DND-41 (cell line): ENCODE data around the gene TTC4.

Experiments used
- ATAC-seq: fragments of 200-7000 bp; cut with Tn5 transposase; 3 replicates; pipeline ENCODE4 v1.9.1; 2021; ENCODE audit warnings: low read depth; ENCODE audit not compliant: insufficient read depth
- DNase-seq: peaks from one replicate; pipeline ENCODE4 v3.0.0-alpha.2; 2020
- H2AFZ ChIP-seq: 2 replicates; pipeline ENCODE4 v1.6.0; 2012; ENCODE audit warnings: low read depth, low read length
- H3K27ac ChIP-seq: 2 replicates; pipeline ENCODE4 v1.5.1; 2012; ENCODE audit warnings: low read length, inconsistent platforms
- H3K27me3 ChIP-seq: fragments of 200-600 bp; sonication (generic); 2 replicates; pipeline ENCODE4 v1.6.0; 2012; ENCODE audit warnings: low read length, mild to moderate bottlenecking, inconsistent platforms; ENCODE audit not compliant: insufficient read depth, poor library complexity
- H3K36me3 ChIP-seq: 2 replicates; pipeline ENCODE4 v1.5.1; 2012; ENCODE audit warnings: low read length, inconsistent platforms; ENCODE audit not compliant: insufficient read depth
- H3K4me1 ChIP-seq: 2 replicates; pipeline ENCODE4 v1.5.1; 2012; ENCODE audit warnings: mild to moderate bottlenecking, low read length; ENCODE audit not compliant: insufficient read depth
- H3K4me2 ChIP-seq: 2 replicates; pipeline ENCODE4 v1.6.0; 2012; ENCODE audit warnings: mild to moderate bottlenecking, moderate library complexity, low read length, inconsistent platforms; ENCODE audit not compliant: insufficient read depth
- H3K4me3 ChIP-seq, 2 experiments: fragments of 200-600 bp in 1 of 2; shearing (Covaris generic) in 1 of 2; 2 replicates each; pipeline ENCODE4 v1.5.1; 2012 to 2016; ENCODE audit warnings: inconsistent platforms in 2 of 2, low read length in 2 of 2, mild to moderate bottlenecking in 2 of 2, low read depth in 1 of 2, moderate library complexity in 1 of 2
- H3K79me2 ChIP-seq: 2 replicates; pipeline ENCODE4 v1.6.0; 2012; ENCODE audit warnings: low read length, inconsistent platforms; ENCODE audit not compliant: insufficient read depth
- H3K9ac ChIP-seq: 2 replicates; pipeline ENCODE4 v1.6.0; 2012; ENCODE audit warnings: low read depth, mild to moderate bottlenecking, inconsistent platforms, low read length, moderate library complexity
- H3K9me3 ChIP-seq: 2 replicates; pipeline ENCODE4 v1.5.1; 2012; ENCODE audit warnings: low read length, moderate library complexity, mild to moderate bottlenecking, inconsistent platforms; ENCODE audit not compliant: insufficient read depth, severe bottlenecking
- H4K20me1 ChIP-seq: 2 replicates; pipeline ENCODE4 v1.6.0; 2012; ENCODE audit warnings: low read length; ENCODE audit not compliant: insufficient read depth
- CTCF ChIP-seq: IDR thresholded peaks from 2 replicates; pipeline ENCODE4 v1.5.1; 2012; ENCODE audit warnings: borderline replicate concordance, low read length, moderate library complexity, mild to moderate bottlenecking; ENCODE audit not compliant: poor library complexity, severe bottlenecking; ENCODE audit errors: extremely low read depth
- EZH2 ChIP-seq: IDR thresholded peaks from 3 replicates; pipeline ENCODE4 v1.6.1; 2012; ENCODE audit warnings: borderline replicate concordance, low read depth, mild to moderate bottlenecking, moderate library complexity, low read length, inconsistent platforms; ENCODE audit not compliant: severe bottlenecking

The TTC4 gene

DNA sequence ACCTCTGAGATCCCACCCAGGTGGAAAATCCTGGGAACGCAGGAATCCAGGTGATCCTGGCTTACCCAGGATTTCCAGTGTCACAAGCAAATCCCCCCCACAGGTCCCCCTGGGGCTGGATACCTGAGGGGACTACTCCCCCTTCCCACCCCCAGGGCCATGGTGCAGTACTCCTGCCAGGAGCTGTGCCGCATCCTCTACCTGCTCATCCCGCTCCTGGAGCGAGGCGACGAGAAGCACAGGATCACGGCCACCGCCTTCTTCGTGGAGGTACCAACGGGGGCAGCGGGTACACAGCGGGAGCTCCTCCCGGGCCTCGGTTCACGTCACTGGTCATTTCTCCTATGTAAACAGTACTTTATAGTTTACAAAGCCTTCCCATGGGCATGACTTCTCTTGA lies 20.4 kb upstream of the TTC4 start:
- ATAC-seq (no peak), DNase-seq (no peak)
- Histone ChIP-seq H4K20me1 (no peaks in the 10 kb centered on the region), H3K9ac (no peak overlapping the region), H3K27me3 (peaks cover 14% of the 10 kb centered on the region), H3K27ac (no peak overlapping the region), H3K36me3 (no peaks in the 10 kb centered on the region), H3K79me2 (no peaks in the 10 kb centered on the region), H3K4me3 (no peak overlapping the region), H3K4me1 (no peaks in the 10 kb centered on the region), H2AFZ (no peak overlapping the region), H3K9me3 (no peaks in the 10 kb centered on the region), H3K4me2 (no peak overlapping the region)
- TF ChIP-seq EZH2, result no peak
- TF ChIP-seq CTCF, result no peak

DNA sequence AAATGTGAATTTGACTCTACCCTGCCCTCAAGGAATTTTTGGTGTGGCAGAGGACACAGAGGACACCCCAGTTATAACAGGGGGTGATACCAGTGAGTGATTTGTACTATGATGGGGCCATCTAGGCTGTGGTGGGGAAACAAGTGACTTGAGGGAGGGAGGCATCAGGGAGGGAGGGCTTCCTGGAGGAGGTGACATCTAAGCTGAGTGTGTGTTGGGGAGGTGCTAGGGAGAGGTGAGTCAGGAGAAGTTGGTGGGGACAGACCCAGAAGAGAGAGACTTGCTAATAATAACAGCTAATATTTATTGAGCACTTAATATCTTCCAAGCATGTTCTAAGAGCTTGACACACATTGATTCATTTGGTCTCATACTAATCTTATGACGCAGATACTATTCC lies 19.9 kb upstream of the TTC4 start:
- H3K4me1 ChIP-seq, result no peaks in the 10 kb centered on the region
- H3K27me3 ChIP-seq, result peaks cover 12% of the 10 kb centered on the region
- no peak overlapping the region for H3K27ac ChIP-seq
- H3K9ac ChIP-seq, result no peak overlapping the region
- H3K79me2 ChIP-seq, result no peaks in the 10 kb centered on the region
- ATAC-seq, result no peak
- H4K20me1 ChIP-seq, result no peaks in the 10 kb centered on the region
- no peak overlapping the region for H3K4me3 ChIP-seq
- H3K36me3 ChIP-seq, result no peaks in the 10 kb centered on the region
- no peak overlapping the region for H2AFZ ChIP-seq
- no peak for TF ChIP-seq CTCF
- no peak for TF ChIP-seq EZH2
- no peaks in the 10 kb centered on the region for H3K9me3 ChIP-seq
- DNase-seq, result no peak
- H3K4me2 ChIP-seq, result no peak overlapping the region

DNA sequence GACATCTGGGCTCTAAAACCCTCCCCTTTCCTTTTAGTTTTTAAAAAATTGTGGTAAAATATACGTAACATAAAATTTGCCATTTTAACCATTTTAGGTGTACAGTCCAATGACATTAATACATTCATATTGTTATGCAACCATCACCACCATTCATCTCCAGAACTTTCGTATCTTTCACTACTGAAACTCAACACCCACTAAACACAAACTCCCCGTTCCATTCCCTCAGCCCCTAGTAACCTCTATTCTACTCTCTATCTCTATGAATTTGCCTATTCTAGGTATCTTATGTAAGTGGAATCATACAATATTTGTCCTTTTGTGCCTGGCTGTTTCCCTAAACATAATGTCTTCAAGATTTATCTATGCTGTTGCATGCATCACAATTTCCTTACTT lies 19.4 kb upstream of the TTC4 start:
- H3K9me3 ChIP-seq, result no peaks in the 10 kb centered on the region
- ATAC-seq (no peak), DNase-seq (no peak)
- no peak overlapping the region for H2AFZ ChIP-seq
- no peak overlapping the region for H3K27ac ChIP-seq
- peaks cover 7% of the 10 kb centered on the region for H3K27me3 ChIP-seq
- H3K4me1 ChIP-seq, result no peaks in the 10 kb centered on the region
- H4K20me1 ChIP-seq, result no peaks in the 10 kb centered on the region
- H3K79me2 ChIP-seq, result no peaks in the 10 kb centered on the region
- H3K4me2 ChIP-seq, result no peak overlapping the region
- H3K9ac ChIP-seq, result no peak overlapping the region
- no peaks in the 10 kb centered on the region for H3K36me3 ChIP-seq
- H3K4me3 ChIP-seq, result no peak overlapping the region
- no peak for TF ChIP-seq CTCF
- no peak for TF ChIP-seq EZH2

- peaks cover 6% of the 10 kb centered on the region for H3K27me3 ChIP-seq
- DNase-seq (no peak), ATAC-seq (no peak)
- H3K27ac ChIP-seq, result no peak overlapping the region
- H3K79me2 ChIP-seq, result no peaks in the 10 kb centered on the region
- no peak overlapping the region for H3K4me3 ChIP-seq
- H3K9me3 ChIP-seq, result no peaks in the 10 kb centered on the region
- H3K36me3 ChIP-seq, result no peaks in the 10 kb centered on the region
- TF ChIP-seq CTCF (no peak), EZH2 (no peak)
- no peaks in the 10 kb centered on the region for H4K20me1 ChIP-seq
- H3K9ac ChIP-seq, result no peak overlapping the region
- H2AFZ ChIP-seq, result no peak overlapping the region
- H3K4me2 ChIP-seq, result no peak overlapping the region
- no peaks in the 10 kb centered on the region for H3K4me1 ChIP-seq
Measured at GRCh38 chr1:54697896-54698295, 17.8 kb upstream of the TTC4 start.
